ENCODE results near the gene TRABD. TPM values are rescaled to one million over a fixed set of nuclear protein-coding genes. Genes with fewer than 3 reads are reported as not detected.

The TRABD gene
- total RNA-seq, 2 donors from 2014 or later, result 43.6 to 116 TPM

- Histone ChIP-seq H3K9ac (ENCODE audit: low read depth in 2 of 2, low read length in 2 of 2) (no peak overlapping the region), H3K36me3 (peaks cover 7% of the 10 kb centered on the region), H3K4me1 (peaks cover 7% of the 10 kb centered on the region), H3K27me3 (no peaks in the 10 kb centered on the region), H3K9me3 (no peaks in the 10 kb centered on the region), H3K27ac (no peak overlapping the region), H3K4me3 (no peak overlapping the region)
- intact Hi-C loops (cut with DNase I), result no loop called here
- no peak for TF ChIP-seq CTCF (IDR thresholded peaks at IDR 0.05)
- no peak for DNase-seq
Observed at GRCh38 chr22:50197000-50197800, 11.5 kb downstream of the TRABD start.

GRCh38 chr22:50197856-50198623, 12.3 kb downstream of the TRABD start:
- H3K4me3 ChIP-seq, result no peak overlapping the region
- intact Hi-C loops (cut with DNase I), result no loop called here
- no peaks in the 10 kb centered on the region for H3K9me3 ChIP-seq
- H3K27me3 ChIP-seq, result no peaks in the 10 kb centered on the region
- H3K36me3 ChIP-seq, result peaks cover 7% of the 10 kb centered on the region
- DNase-seq, result no peak
- TF ChIP-seq CTCF (IDR thresholded peaks at IDR 0.05), result no peak
- H3K27ac ChIP-seq, result no peak overlapping the region
- H3K9ac ChIP-seq (ENCODE audit: low read depth in 2 of 2, low read length in 2 of 2), result no peak overlapping the region
- H3K4me1 ChIP-seq, result peaks cover 7% of the 10 kb centered on the region

GRCh38 chr22:50198624-50199017, 12.9 kb downstream of the TRABD start:
- intact Hi-C loops (cut with DNase I), result no loop called here
- peaks cover 7% of the 10 kb centered on the region for H3K36me3 ChIP-seq

GRCh38 chr22:50199251-50199721, 13.6 kb downstream of the TRABD start:
- intact Hi-C loops (cut with DNase I), result no loop called here
- Histone ChIP-seq H3K9me3 (no peaks in the 10 kb centered on the region), H3K4me1 (peaks cover 7% of the 10 kb centered on the region), H3K27me3 (no peaks in the 10 kb centered on the region), H3K4me3 (no peak overlapping the region), H3K36me3 (peaks cover 7% of the 10 kb centered on the region), H3K27ac (no peak overlapping the region), H3K9ac (ENCODE audit: low read depth in 2 of 2, low read length in 2 of 2) (no peak overlapping the region)
- no peak for DNase-seq
- TF ChIP-seq CTCF (IDR thresholded peaks at IDR 0.05), result no peak

More at GRCh38 chr22:50198624-50199017, 12.9 kb downstream of the TRABD start:
- no peak overlapping the region for H3K9ac ChIP-seq (ENCODE audit: low read depth in 2 of 2, low read length in 2 of 2)
- H3K4me1 ChIP-seq, result peaks cover 7% of the 10 kb centered on the region
- no peak overlapping the region for H3K27ac ChIP-seq
- H3K4me3 ChIP-seq, result no peak overlapping the region
- H3K9me3 ChIP-seq, result no peaks in the 10 kb centered on the region
- H3K27me3 ChIP-seq, result no peaks in the 10 kb centered on the region
- DNase-seq, result no peak
- TF ChIP-seq CTCF (IDR thresholded peaks at IDR 0.05), result no peak

GRCh38 chr22:50199829-50200460, 14.2 kb downstream of the TRABD start:
- TF ChIP-seq CTCF (IDR thresholded peaks at IDR 0.05), result no peak

More at GRCh38 chr22:50199829-50200460, 14.2 kb downstream of the TRABD start:
- DNase-seq, result no peak
- H3K4me1 ChIP-seq, result peaks cover 7% of the 10 kb centered on the region
- no peaks in the 10 kb centered on the region for H3K9me3 ChIP-seq
- H3K27ac ChIP-seq, result peak overlapping the region; percentile 65
- H3K9ac ChIP-seq (ENCODE audit: low read depth in 2 of 2, low read length in 2 of 2), result peak overlapping the region; percentile 28 to 83
- peaks cover 2% of the 10 kb centered on the region for H3K36me3 ChIP-seq
- no peaks in the 10 kb centered on the region for H3K27me3 ChIP-seq
- intact Hi-C loops (cut with DNase I), result no loop called here
- H3K4me3 ChIP-seq, result peak overlapping the region; percentile 91
